Loucy (cell line): ENCODE data around the gene FAM110C.

Experiments used
- CTCF ChIP-seq: fragments of 200-600 bp; sonication (generic); conservative IDR thresholded peaks from 2 replicates; pipeline ENCODE4 v1.5.1; 2014; ENCODE audit warnings: mild to moderate bottlenecking, antibody characterized with exemption, low read length
- EZH2phosphoT487 ChIP-seq: fragments of 200-600 bp; IDR thresholded peaks from 2 replicates; pipeline ENCODE4 v1.6.1; 2018; ENCODE audit warnings: antibody characterized with exemption, mild to moderate bottlenecking, moderate library complexity, borderline replicate concordance

- peak; percentile 99 for TF ChIP-seq CTCF
- no peak for TF ChIP-seq EZH2phosphoT487
Measured at GRCh38 chr2:11248-11941, 34.9 kb downstream of the FAM110C start.
